HG02973 (cell line): ENCODE data around the gene PTPRZ1.

Experiments used
- ATAC-seq: cut with Tn5 transposase; IDR thresholded peaks from one replicate; pipeline ENCODE4 v1.9.1; 2021; ENCODE audit warnings: moderate library complexity; ENCODE audit not compliant: unreplicated experiment

PTPRZ1 gene

DNA sequence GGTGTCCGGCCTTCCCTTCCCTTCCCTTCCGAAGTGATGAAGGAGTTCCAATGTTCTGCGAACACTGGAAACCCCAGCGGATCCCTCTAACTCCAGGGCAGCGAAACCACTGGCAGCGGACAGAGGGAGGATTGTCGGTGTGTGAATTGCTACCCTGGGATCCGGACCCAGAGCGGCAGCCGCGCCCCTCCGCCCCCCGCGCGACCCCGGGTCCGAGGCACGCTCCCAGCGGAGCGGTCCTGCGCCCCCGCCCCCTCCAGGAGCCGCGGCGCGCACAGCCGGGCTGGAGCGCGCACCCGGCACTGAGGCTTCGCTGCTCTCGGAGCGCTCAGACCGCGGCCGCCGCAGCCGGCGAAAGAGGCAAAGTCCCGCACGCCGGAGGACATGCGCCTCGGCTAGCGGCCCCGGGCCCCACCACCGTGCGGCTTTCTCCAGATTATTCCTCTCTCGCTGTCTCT lies at the start of gene PTPRZ1:
PTPRZ1 (plus strand) TSS at position 331 of the 458 bp plus-strand sequence. CDS start 339 bp downstream, outside the sequence.
- no peak for ATAC-seq

GRCh38 chr7:121824276-121824675 lies 48.7 kb upstream of the PTPRZ1 start:
- no peak for ATAC-seq

GRCh38 chr7:121831351-121831750 lies 41.6 kb upstream of the PTPRZ1 start:
- ATAC-seq: no peak

DNA sequence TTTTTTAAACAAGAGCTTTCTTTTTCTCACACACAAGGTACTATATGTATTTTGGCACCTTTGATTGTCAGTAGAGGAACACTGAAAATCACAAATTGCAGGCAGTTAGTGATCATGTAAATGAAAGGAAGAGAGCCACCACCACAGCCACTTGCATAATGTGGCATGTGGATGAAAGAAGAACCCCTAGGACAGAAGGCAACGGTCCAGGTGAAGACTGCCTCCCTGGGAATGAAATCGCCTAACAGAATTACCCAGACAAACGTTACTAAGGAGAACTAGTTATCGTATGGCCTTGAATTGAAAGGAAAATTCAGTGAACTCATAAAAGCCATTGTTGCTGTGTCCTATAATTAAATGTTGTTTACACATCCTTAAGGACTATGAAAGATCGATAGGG lies 41.2 kb upstream of the PTPRZ1 start:
- ATAC-seq: no peak

- ATAC-seq: no peak
These were observed 40.6 kb upstream of the PTPRZ1 start for GRCh38 chr7:121832347-121832746.

DNA sequence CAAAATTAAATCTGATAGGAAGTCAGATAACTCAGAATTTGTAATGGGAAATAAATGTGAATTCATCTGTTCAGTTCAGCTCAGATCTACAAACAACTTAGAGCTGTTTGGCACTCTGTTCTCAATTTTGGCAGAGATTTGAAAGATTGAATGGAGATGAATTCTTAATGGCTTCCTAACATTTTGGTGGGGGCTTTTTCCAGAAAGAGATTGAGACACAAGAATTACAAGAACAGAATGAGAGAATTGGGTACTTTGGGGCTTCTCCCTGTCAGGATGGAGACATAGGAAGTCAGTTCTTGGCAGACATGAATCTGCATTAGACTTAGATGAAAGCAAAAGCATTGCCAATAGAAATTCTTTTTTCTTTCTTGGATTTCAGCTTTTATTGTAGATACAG lies 39.0 kb upstream of the PTPRZ1 start:
- ATAC-seq: no peak

DNA sequence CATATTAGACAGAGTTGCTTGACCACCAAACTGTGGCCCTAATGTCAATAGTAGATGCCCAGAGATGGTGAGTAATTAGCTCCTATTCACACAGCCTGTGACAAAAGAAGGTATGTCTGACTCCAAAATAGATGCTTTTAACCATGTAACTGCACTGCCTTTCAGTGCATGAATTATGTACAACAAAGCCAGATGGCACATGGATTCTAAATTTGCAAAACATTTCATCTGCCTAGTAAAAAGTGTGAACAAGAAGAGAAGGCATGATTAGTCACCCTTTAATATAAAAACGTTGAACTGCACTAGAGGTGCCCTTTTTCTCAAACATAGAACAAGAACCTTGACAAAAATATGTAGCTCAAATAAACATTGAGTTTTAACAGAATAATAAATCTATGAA lies 35.5 kb upstream of the PTPRZ1 start:
- ATAC-seq: no peak

DNA sequence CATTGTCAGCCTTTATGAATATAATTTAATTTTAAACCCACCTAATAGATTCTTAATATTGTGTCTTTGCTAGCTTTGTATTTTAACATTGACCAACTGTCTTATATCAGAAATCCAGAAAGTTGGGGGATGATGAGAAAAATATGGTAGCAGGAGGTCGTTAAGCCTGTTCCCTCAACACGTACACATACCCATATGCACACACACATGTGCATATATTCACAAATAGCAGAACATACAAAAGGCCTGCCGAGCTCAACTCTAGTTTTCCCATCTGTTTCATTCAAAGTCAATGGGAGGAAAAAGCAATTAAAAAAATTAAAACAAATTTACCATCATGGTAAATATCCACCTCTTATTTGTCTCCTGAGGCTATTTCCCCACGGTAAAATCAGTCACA lies 25.9 kb upstream of the PTPRZ1 start:
- no peak for ATAC-seq

GRCh38 chr7:121853307-121853706 lies 19.7 kb upstream of the PTPRZ1 start:
- ATAC-seq: no peak

GRCh38 chr7:121860953-121861352 lies 12.0 kb upstream of the PTPRZ1 start:
- no peak for ATAC-seq

GRCh38 chr7:121862591-121862990 lies 10.4 kb upstream of the PTPRZ1 start:
- ATAC-seq: no peak

- no peak for ATAC-seq
These were observed 1.8 kb upstream of the PTPRZ1 start for GRCh38 chr7:121871188-121871587.

DNA sequence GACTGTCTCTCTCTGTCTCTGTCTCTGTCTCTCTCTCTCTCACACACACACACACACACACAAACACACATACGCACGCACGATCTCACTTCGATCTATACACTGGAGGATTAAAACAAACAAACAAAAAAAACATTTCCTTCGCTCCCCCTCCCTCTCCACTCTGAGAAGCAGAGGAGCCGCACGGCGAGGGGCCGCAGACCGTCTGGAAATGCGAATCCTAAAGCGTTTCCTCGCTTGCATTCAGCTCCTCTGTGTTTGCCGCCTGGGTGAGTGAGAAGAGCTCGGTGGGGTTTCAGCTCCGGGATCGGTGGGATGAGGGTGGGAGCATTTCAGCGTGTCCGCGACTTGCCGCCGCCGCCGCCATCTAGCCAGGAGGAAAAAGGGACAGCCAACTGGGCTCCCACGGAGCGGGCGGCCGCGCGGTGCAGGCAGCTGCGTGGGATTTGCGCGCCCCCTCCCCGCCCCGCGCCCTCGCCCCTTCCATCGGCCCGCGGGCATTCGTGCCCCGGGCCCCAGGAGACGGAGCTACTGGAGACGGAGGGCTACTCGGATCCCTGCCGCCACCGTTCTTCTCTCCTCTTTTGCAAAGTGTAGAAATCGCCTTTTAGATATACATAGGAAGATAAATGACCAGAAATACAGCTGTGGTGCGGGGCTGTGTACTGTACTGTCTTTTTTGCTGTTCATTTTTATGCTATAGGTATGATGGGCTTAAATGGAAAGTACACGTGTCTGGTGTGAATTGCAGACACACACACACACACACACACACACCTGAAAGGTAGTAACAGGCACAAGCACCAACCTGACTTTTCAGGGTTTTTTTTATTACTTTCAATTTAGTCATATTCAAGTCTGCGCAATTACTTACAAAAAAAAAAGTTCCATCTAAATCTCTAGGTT lies 581 bp downstream of the PTPRZ1 start:
- no peak for ATAC-seq

DNA sequence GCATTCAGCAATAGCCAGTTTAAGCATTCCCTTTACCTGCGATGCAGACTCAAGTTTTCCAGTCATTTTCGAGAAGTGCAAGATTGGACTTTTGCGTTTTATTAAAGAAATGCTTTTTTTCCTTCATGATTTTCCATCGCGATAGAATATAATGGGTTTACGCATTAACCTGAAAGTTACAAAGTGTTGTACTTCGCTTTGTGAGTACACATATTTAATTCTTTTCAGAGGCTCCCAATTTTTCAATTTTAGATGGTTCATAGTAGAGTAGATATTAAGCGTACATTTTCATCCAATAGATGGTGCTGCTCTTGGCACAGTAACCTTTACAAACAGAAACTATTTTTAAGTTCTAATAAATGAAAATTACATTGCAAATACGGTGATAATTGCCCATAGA lies 1.3 kb downstream of the PTPRZ1 start:
- no peak for ATAC-seq

DNA sequence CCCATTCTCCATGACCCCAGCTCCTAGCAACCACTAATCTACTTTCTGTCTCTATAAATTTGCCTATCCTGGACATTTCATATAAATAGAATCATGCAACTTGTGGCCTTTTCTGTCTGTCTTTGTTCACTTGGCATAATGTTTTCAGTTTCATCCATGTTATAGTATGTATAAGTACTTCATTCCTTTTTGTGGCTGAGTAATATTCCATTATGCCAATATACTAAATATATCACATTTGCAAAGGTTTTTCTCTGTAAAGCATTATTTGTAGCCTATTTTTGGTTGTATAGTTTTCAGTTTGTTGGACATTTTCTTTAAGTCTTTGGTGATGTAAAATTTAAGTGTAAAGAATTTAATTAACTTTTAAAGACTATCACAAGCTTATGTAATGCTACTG lies 2.2 kb downstream of the PTPRZ1 start:
- ATAC-seq: no peak

DNA sequence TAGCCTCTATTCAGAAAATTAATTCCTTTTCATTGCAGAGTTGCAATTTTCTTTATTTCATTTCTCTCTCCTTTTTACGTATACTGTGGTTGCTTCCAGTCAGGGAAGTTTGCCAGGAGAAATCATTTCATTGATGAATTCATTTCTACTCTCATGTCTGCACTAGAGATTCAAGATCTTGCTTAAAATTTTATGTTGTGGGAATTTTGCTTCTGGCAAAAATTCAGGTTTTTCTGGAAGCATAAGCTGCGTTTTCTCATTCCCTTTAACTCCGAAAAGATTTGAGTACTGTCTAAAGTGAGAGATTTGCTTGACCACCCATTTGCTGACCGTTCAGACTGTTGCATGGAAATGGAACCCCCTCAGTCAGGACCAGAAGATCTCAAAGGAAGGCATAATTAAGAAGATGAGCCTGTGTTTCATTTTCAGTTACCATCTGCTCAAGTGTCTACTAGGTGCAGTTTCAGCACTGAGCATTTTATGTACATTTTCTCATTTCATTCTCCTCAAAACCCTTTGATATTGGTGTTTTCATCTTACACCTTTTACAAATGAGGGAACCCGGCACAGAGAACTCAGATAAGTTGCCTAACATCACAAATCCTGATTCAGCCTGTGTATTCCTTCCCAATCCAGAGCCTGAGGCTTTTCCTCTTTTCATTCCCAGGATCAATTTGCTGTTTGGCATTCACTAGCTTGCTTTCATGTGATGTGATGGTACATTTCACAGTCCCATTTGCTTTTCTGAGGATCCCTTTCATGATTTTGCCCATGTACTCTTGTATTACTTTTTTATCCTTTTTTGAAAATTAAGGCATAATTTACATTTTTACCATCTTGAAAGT lies 3.9 kb downstream of the PTPRZ1 start:
- ATAC-seq: no peak

DNA sequence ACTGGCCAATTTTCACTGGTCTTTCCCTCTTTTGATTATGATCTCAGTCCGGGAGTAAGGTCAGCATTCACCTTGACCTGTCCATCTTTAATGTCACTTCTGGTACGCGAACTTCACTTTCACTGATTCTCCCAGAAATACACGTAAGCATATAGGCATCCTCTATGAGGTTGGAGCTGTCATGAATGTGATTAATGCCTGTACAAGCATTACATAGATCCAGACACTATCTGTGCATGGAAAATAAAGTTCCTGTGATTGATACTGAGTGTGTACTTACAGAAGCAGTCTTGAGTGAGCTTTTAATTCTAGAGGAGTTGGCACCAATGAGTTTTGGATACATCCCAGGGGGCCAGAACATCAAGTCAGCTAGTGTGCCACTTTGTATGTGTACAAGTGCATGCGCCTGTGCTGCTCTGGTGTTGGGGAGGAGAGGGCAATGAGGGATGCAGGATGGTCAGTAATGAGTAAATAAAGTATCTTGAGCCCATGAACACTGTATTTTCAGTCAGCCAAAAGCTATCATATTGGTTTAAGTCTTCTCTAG lies 6.0 kb downstream of the PTPRZ1 start:
- ATAC-seq: no peak

- no peak for ATAC-seq
These were observed 6.6 kb downstream of the PTPRZ1 start for GRCh38 chr7:121879544-121879943.

DNA sequence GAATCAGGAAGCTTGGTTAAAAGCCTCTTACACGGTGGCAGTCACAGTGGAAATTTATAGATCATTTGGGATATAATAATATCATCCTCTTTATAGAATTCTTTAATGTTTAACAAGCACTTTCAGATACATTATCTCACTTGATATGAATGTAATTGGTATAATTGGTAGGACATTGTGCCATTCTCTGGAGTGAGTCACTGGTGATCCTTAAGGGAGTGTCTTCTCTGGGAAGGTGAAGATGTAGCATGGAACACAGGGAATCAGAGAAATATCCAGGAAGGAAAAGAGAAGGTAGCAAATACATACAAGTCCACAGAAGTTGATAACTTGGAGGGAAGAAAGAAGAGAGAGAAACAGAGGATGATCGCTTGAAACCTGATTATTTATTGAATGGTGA lies 9.8 kb downstream of the PTPRZ1 start:
- no peak for ATAC-seq

- ATAC-seq: no peak
These were observed 12.4 kb downstream of the PTPRZ1 start for GRCh38 chr7:121885166-121885920.

GRCh38 chr7:121887634-121888033 lies 14.7 kb downstream of the PTPRZ1 start:
- ATAC-seq: no peak
